Mesodermal cell (in vitro differentiated cells): ENCODE results near the gene EPHX1.
"Not testable (repeated sequence)": the region's sequence is repeated elsewhere in the genome, so short reads cannot be mapped to it uniquely, and the experiment has no call there.

ENCODE experiments used
- H3K27ac ChIP-seq: 2 replicates; pipeline ENCODE4 v1.7.0; 2013; ENCODE audit warnings: mild to moderate bottlenecking, low read depth, low read length, moderate library complexity; ENCODE audit not compliant: severe bottlenecking
- H3K36me3 ChIP-seq: 2 replicates; pipeline ENCODE4 v1.7.1; 2013; ENCODE audit warnings: mild to moderate bottlenecking, low read length, moderate library complexity; ENCODE audit not compliant: control insufficient read depth, insufficient read depth
- H3K4me1 ChIP-seq: one replicate; pipeline ENCODE4 v1.7.1; 2013; ENCODE audit warnings: mild to moderate bottlenecking, low read length; ENCODE audit not compliant: insufficient read depth, control insufficient read depth, poor library complexity, severe bottlenecking
- H3K4me3 ChIP-seq: 2 replicates; pipeline ENCODE4 v1.7.0; 2013; ENCODE audit warnings: low read length, control low read depth, mild to moderate bottlenecking; ENCODE audit not compliant: insufficient read depth, poor library complexity, severe bottlenecking; ENCODE audit errors: extremely low read depth
- H3K9me3 ChIP-seq: 2 replicates; pipeline ENCODE4 v1.7.1; 2013; ENCODE audit warnings: mild to moderate bottlenecking, low read length, moderate library complexity; ENCODE audit not compliant: control insufficient read depth
- WGBS, 2 experiments: methylation state at CpG; one replicate each; pipeline ENCODE4 v1.1.5; 2013; ENCODE audit warnings: missing lambda C conversion rate in 2 of 2; ENCODE audit not compliant: insufficient coverage in 2 of 2; 5-methylcytosine and 5-hydroxymethylcytosine counted together

The EPHX1 gene

GRCh38 chr1:225883616-225884265 is 73.8 kb downstream of the EPHX1 start:
- Histone ChIP-seq H3K4me3 (no peak overlapping the region), H3K9me3 (no peaks in the 10 kb centered on the region), H3K27ac (no peak overlapping the region), H3K36me3 (no peaks in the 10 kb centered on the region), H3K4me1 (peaks cover 11% of the 10 kb centered on the region)
- 82 to 85% methylated on average over 8 to 9 of the region's 11 CpGs for WGBS, 2 experiments

- 92 to 93% methylated on average over 6 of the region's 6 CpGs for WGBS, 2 experiments
- Histone ChIP-seq H3K9me3 (no peaks in the 10 kb centered on the region), H3K27ac (no peak overlapping the region), H3K36me3 (no peaks in the 10 kb centered on the region), H3K4me3 (no peak overlapping the region), H3K4me1 (peaks cover 12% of the 10 kb centered on the region)
These were observed 75.4 kb downstream of the EPHX1 start for GRCh38 chr1:225885336-225885735.

GRCh38 chr1:225886159-225887029 is 76.5 kb downstream of the EPHX1 start:
- no peak overlapping the region for H3K4me3 ChIP-seq

GRCh38 chr1:225887030-225887314 is 77.0 kb downstream of the EPHX1 start:
- Histone ChIP-seq H3K4me1 (peaks cover 3% of the 10 kb centered on the region), H3K4me3 (no peak overlapping the region), H3K9me3 (no peaks in the 10 kb centered on the region), H3K27ac (no peak overlapping the region), H3K36me3 (no peaks in the 10 kb centered on the region)
- 93 to 95% methylated on average over 3 to 4 of the region's 7 CpGs for WGBS, 2 experiments

More at GRCh38 chr1:225886159-225887029, 76.5 kb downstream of the EPHX1 start:
- H3K36me3 ChIP-seq: no peaks in the 10 kb centered on the region
- 93 to 95% methylated on average over 12 to 17 of the region's 19 CpGs for WGBS, 2 experiments
- no peak overlapping the region for H3K27ac ChIP-seq
- H3K4me1 ChIP-seq: peaks cover 5% of the 10 kb centered on the region
- H3K9me3 ChIP-seq: no peaks in the 10 kb centered on the region

- 29 to 30% methylated on average over 11 to 12 of the region's 56 CpGs for WGBS, 2 experiments
- not testable (repeated sequence) for H3K4me1 ChIP-seq, H3K4me3 ChIP-seq, H3K9me3 ChIP-seq, H3K36me3 ChIP-seq, H3K27ac ChIP-seq
These were observed 77.8 kb downstream of the EPHX1 start for GRCh38 chr1:225887554-225888288.

GRCh38 chr1:225888289-225888897 is 78.5 kb downstream of the EPHX1 start:
- Histone ChIP-seq H3K4me3 (no peak overlapping the region), H3K36me3 (no peaks in the 10 kb centered on the region), H3K4me1 (peaks cover 3% of the 10 kb centered on the region), H3K9me3 (no peaks in the 10 kb centered on the region), H3K27ac (no peak overlapping the region)
- 56 to 75% methylated on average over 10 to 16 of the region's 18 CpGs for WGBS, 2 experiments

GRCh38 chr1:225888898-225889601 is 79.1 kb downstream of the EPHX1 start, which contains the start of gene LEFTY1:
LEFTY1 (minus strand) TSS chr1:225889146; CDS start chr1:225889066, 80 bp downstream.
- no peaks in the 10 kb centered on the region for H3K9me3 ChIP-seq
- 57 to 60% methylated on average over 10 of the region's 11 CpGs for WGBS, 2 experiments
- peaks cover 3% of the 10 kb centered on the region for H3K4me1 ChIP-seq
- H3K27ac ChIP-seq: no peak within 1 kb of the TSS
- no peak within 1 kb of the TSS for H3K4me3 ChIP-seq
- no peaks in the 10 kb centered on the region for H3K36me3 ChIP-seq

GRCh38 chr1:225889743-225890142 is 79.8 kb downstream of the EPHX1 start:
- 85 to 88% methylated on average over 5 of the region's 5 CpGs for WGBS, 2 experiments
- Histone ChIP-seq H3K36me3 (no peaks in the 10 kb centered on the region), H3K9me3 (no peaks in the 10 kb centered on the region), H3K4me3 (no peak overlapping the region), H3K27ac (no peak overlapping the region), H3K4me1 (peaks cover 3% of the 10 kb centered on the region)

GRCh38 chr1:225890346-225891228 is 80.7 kb downstream of the EPHX1 start:
- Histone ChIP-seq H3K4me1 (peaks cover 3% of the 10 kb centered on the region), H3K4me3 (no peak overlapping the region), H3K9me3 (no peaks in the 10 kb centered on the region), H3K27ac (no peak overlapping the region), H3K36me3 (no peaks in the 10 kb centered on the region)
- 76 to 79% methylated on average over 5 to 6 of the region's 6 CpGs for WGBS, 2 experiments
